COLO829 (cell line): ENCODE results near the gene ADCY4.

Source experiments
- DNase-seq: peaks from one replicate; pipeline ENCODE4 v3.0.0; 2012; ENCODE audit warnings: low spot score

Gene ADCY4

GRCh38 chr14:24272467-24272866 lies 62.4 kb downstream of the ADCY4 start:
- DNase-seq: no peak

- no peak for DNase-seq
Measured at GRCh38 chr14:24271834-24272263, 63.0 kb downstream of the ADCY4 start.

- peak; percentile 92 for DNase-seq
Measured at GRCh38 chr14:24271134-24271833, 63.6 kb downstream of the ADCY4 start, which contains the start of gene RABGGTA. RABGGTA (minus strand) TSS chr14:24271597; CDS start chr14:24271115, 482 bp downstream.

- DNase-seq: no peak
Measured at GRCh38 chr14:24270537-24271133, 64.2 kb downstream of the ADCY4 start.

GRCh38 chr14:24269910-24270536 lies 64.8 kb downstream of the ADCY4 start:
- DNase-seq: no peak

GRCh38 chr14:24269368-24269767 lies 65.5 kb downstream of the ADCY4 start:
- DNase-seq: no peak
